Liver (tissue), 9 donors: ENCODE data around the gene PLD3. TPM values are rescaled to one million over a fixed set of nuclear protein-coding genes. Genes with fewer than 3 reads are reported as not detected.

Experiments
- DNase-seq: peaks from one replicate; pipeline ENCODE4 v3.0.0-alpha.2; 2017; ENCODE audit warnings: low spot score
- H3K27ac ChIP-seq, 2 donors: one replicate each; pipeline ENCODE4 v1.7.0; 2013; ENCODE audit warnings: inconsistent platforms in 2 of 2, low read length in 2 of 2, control low read depth in 1 of 2, low read depth in 1 of 2, mild to moderate bottlenecking in 1 of 2
- H3K27me3 ChIP-seq, 4 donors: one replicate each; pipeline versions ENCODE4 v1.6.1 to v1.7.0; 2013; ENCODE audit warnings: low read length in 3 of 4, inconsistent platforms in 1 of 4, mild to moderate bottlenecking in 1 of 4, moderate library complexity in 1 of 4; ENCODE audit not compliant: control insufficient read depth in 4 of 4, insufficient read depth in 4 of 4
- H3K36me3 ChIP-seq, 4 donors: one replicate each; pipeline versions ENCODE4 v1.6.1 to v1.7.0; 2013; ENCODE audit warnings: low read length in 3 of 4, mild to moderate bottlenecking in 3 of 4, low read depth in 1 of 4, moderate library complexity in 1 of 4; ENCODE audit not compliant: control insufficient read depth in 4 of 4, insufficient read depth in 3 of 4
- H3K4me1 ChIP-seq, 4 donors: one replicate each; pipeline versions ENCODE4 v1.6.1 to v1.7.0; 2013; ENCODE audit warnings: low read length in 3 of 4, mild to moderate bottlenecking in 3 of 4, moderate library complexity in 1 of 4; ENCODE audit not compliant: control insufficient read depth in 4 of 4, insufficient read depth in 4 of 4
- H3K4me3 ChIP-seq, 3 donors: one replicate each; pipeline versions ENCODE4 v1.6.1 to v1.7.0; 2013; ENCODE audit warnings: low read length in 3 of 3, control low read depth in 1 of 3, low read depth in 1 of 3, mild to moderate bottlenecking in 1 of 3
- H3K9ac ChIP-seq, 2 donors: one replicate each; pipeline ENCODE4 v1.7.0; 2013; ENCODE audit warnings: low read length in 2 of 2, mild to moderate bottlenecking in 2 of 2, moderate library complexity in 2 of 2, control low read depth in 1 of 2, low read depth in 1 of 2
- H3K9me3 ChIP-seq, 4 donors: one replicate each; pipeline versions ENCODE4 v1.6.1 to v1.7.0; 2013; ENCODE audit warnings: low read length in 3 of 4; ENCODE audit not compliant: control insufficient read depth in 4 of 4
- ATF3 ChIP-seq: IDR thresholded peaks from 2 replicates; pipeline ENCODE4 v1.6.1; 2016; ENCODE audit warnings: antibody characterized with exemption
- CTCF ChIP-seq: fragments of 150-350 bp; IDR thresholded peaks from 2 replicates; pipeline ENCODE4 v1.5.1; 2017; ENCODE audit warnings: improper control_type of control experiment, low read depth, low read length; ENCODE audit not compliant: missing input control
- EGR1 ChIP-seq, 2 donors: IDR thresholded peaks; 2 replicates each; pipeline ENCODE4 v1.6.1; 2016 to 2018; ENCODE audit warnings: antibody characterized with exemption in 2 of 2, low read depth in 2 of 2
- FOXA1 ChIP-seq: IDR thresholded peaks from 2 replicates; pipeline ENCODE4 v1.6.1; 2016; ENCODE audit warnings: antibody characterized with exemption
- GABPA ChIP-seq, 2 donors: IDR thresholded peaks in 1 of 2; conservative IDR thresholded peaks in 1 of 2; 2 replicates each; pipeline ENCODE4 v1.6.1; 2016; ENCODE audit warnings: antibody characterized with exemption in 2 of 2, mild to moderate bottlenecking in 1 of 2, moderate library complexity in 1 of 2
- HNF4A ChIP-seq, 2 donors: conservative IDR thresholded peaks; 2 replicates each; pipeline ENCODE4 v1.6.1; 2016; ENCODE audit warnings: antibody characterized with exemption in 2 of 2, mild to moderate bottlenecking in 2 of 2
- HNF4G ChIP-seq: IDR thresholded peaks from 2 replicates; pipeline ENCODE4 v1.6.1; 2016; ENCODE audit warnings: antibody characterized with exemption
- MAX ChIP-seq: IDR thresholded peaks from 2 replicates; pipeline ENCODE4 v1.6.1; 2016; ENCODE audit warnings: antibody characterized with exemption
- NR2F2 ChIP-seq: IDR thresholded peaks from 2 replicates; pipeline ENCODE4 v1.6.1; 2016; ENCODE audit warnings: antibody characterized with exemption
- RAD21 ChIP-seq, 2 donors: IDR thresholded peaks; 2 replicates each; pipeline ENCODE4 v1.6.1; 2016; ENCODE audit warnings: antibody characterized with exemption in 2 of 2, mild to moderate bottlenecking in 2 of 2
- REST ChIP-seq: IDR thresholded peaks from 2 replicates; pipeline ENCODE4 v1.6.1; 2016; ENCODE audit warnings: antibody characterized with exemption, mild to moderate bottlenecking
- RXRA ChIP-seq, 2 donors: IDR thresholded peaks; 2 replicates each; pipeline ENCODE4 v1.6.1; 2017 to 2018; ENCODE audit warnings: antibody characterized with exemption in 2 of 2, mild to moderate bottlenecking in 1 of 2
- SP1 ChIP-seq: IDR thresholded peaks from 2 replicates; pipeline ENCODE4 v1.6.1; 2018; ENCODE audit warnings: antibody characterized with exemption, mild to moderate bottlenecking
- TAF1 ChIP-seq: conservative IDR thresholded peaks from 2 replicates; pipeline ENCODE4 v1.6.1; 2016; ENCODE audit warnings: antibody characterized with exemption, mild to moderate bottlenecking
- YY1 ChIP-seq: IDR thresholded peaks from 2 replicates; pipeline ENCODE4 v1.6.1; 2016; ENCODE audit warnings: antibody characterized with exemption, mild to moderate bottlenecking
- ZBTB33 ChIP-seq: IDR thresholded peaks from 2 replicates; pipeline ENCODE4 v1.6.1; 2016; ENCODE audit warnings: antibody characterized with exemption
- WGBS: extraction: QIAGEN DNeasy Blood & Tissue Kit; methylation state at CpG from one replicate; pipeline ENCODE4 v1.1.7; 2013; 5-methylcytosine and 5-hydroxymethylcytosine counted together
- polyA plus RNA-seq, 2 donors: library from polyadenylated mRNA; stranded (reverse) in 1 of 2; unstranded in 1 of 2; fragments of 200-250 nt in 1 of 2; fragments of >200 nt in 1 of 2; fragmentation: Nextera tagmentation in 1 of 2; extraction: Ambion mirVana in 1 of 2; gene quantifications; one replicate each; pipeline versions ENCODE4 v1.2.1 to v1.2.3, GENCODE V29; 2013 to 2015
- total RNA-seq, 2 donors: library from RNA; depleted of rRNA; stranded (reverse); fragments of >200 nt; gene quantifications; one replicate each; pipeline ENCODE4 v1.2.3, GENCODE V29; 2014
- donor health status: healthy.
- donor health status: healthy.
- donor health status: healthy.
- donor health status: healthy.
- donor health status: healthy.

The PLD3 gene
- total and polyA plus RNA-seq, 4 donors: 56.0 to 125 (median 105) TPM

GRCh38 chr19:40371802-40372122, 23.3 kb downstream of the PLD3 start:
- no peaks in the 10 kb centered on the region for H3K27me3 ChIP-seq
- H3K4me3 ChIP-seq: no peak overlapping the region
- H3K9ac ChIP-seq: no peak overlapping the region
- H3K4me1 ChIP-seq: no peaks in the 10 kb centered on the region
- 98% methylated on average over 5 of the region's 5 CpGs for WGBS
- H3K27ac ChIP-seq: no peak overlapping the region
- H3K9me3 ChIP-seq: no peaks in the 10 kb centered on the region
- TF ChIP-seq GABPA (IDR thresholded peaks at IDR 0.05 in 1 of 2, conservative IDR thresholded peaks at IDR 0.05 in 1 of 2): no peak
- TF ChIP-seq HNF4A (conservative IDR thresholded peaks at IDR 0.05): no peak
- no peak for TF ChIP-seq REST
- no peak for TF ChIP-seq MAX
- TF ChIP-seq ATF3: no peak
- no peak for TF ChIP-seq YY1
- TF ChIP-seq RXRA (IDR thresholded peaks at IDR 0.05): no peak
- no peak for TF ChIP-seq RAD21 (IDR thresholded peaks at IDR 0.05)
- no peak for TF ChIP-seq FOXA1
- no peak for TF ChIP-seq HNF4G
- no peak for TF ChIP-seq ZBTB33
- no peak for TF ChIP-seq TAF1
- no peak for TF ChIP-seq NR2F2
- TF ChIP-seq CTCF: no peak
- no peak for TF ChIP-seq SP1
- TF ChIP-seq EGR1 (IDR thresholded peaks at IDR 0.05; ENCODE audit: low read depth in 2 of 2): no peak
- peaks cover 5 to 53% (median 17%) of the 10 kb centered on the region in 4 donors for H3K36me3 ChIP-seq
- DNase-seq: no peak

GRCh38 chr19:40374084-40374483, 25.6 kb downstream of the PLD3 start:
- Histone ChIP-seq H3K4me1 (no peaks in the 10 kb centered on the region), H3K4me3 (no peak overlapping the region), H3K27ac (no peak overlapping the region), H3K9me3 (no peaks in the 10 kb centered on the region), H3K27me3 (no peaks in the 10 kb centered on the region), H3K36me3 (peaks cover 5 to 62% (median 20%) of the 10 kb centered on the region in 4 donors), H3K9ac (no peak overlapping the region)
- no peak for DNase-seq
- TF ChIP-seq ATF3: no peak
- WGBS: 96% methylated on average over 7 of the region's 7 CpGs
